Upper lobe of left lung (tissue), 6 donors: ENCODE data around the gene FRMPD4. TPM values are rescaled to one million over a fixed set of nuclear protein-coding genes. Genes with fewer than 3 reads are reported as not detected.

Source experiments
- ATAC-seq, 2 donors: fragments of 200-7000 bp; cut with Tn5 transposase; one replicate each; pipeline ENCODE4 v1.9.1; 2022; ENCODE audit warnings: mild to moderate bottlenecking in 2 of 2, moderate library complexity in 2 of 2; ENCODE audit not compliant: low FRiP score in 2 of 2
- DNase-seq, 2 donors: peaks; one replicate each; pipeline ENCODE4 v3.0.0-alpha.2; 2019 to 2020
- H3K27ac ChIP-seq, 4 donors: fragments of 200-600 bp; sonication (generic); one replicate each; pipeline ENCODE4 v1.5.1; 2016 to 2019
- H3K27me3 ChIP-seq, 4 donors: fragments of 200-600 bp; sonication (generic); one replicate each; pipeline ENCODE4 v1.5.1; 2017 to 2019
- H3K36me3 ChIP-seq, 4 donors: fragments of 200-600 bp; sonication (generic); one replicate each; pipeline ENCODE4 v1.5.1; 2016 to 2019
- H3K4me1 ChIP-seq, 4 donors: fragments of 200-600 bp; sonication (generic); one replicate each; pipeline ENCODE4 v1.5.1; 2018 to 2019
- H3K4me3 ChIP-seq, 4 donors: fragments of 200-600 bp; sonication (generic); one replicate each; pipeline ENCODE4 v1.5.1; 2017 to 2019; ENCODE audit warnings: mild to moderate bottlenecking in 2 of 4, moderate library complexity in 1 of 4
- H3K9me3 ChIP-seq, 4 donors: fragments of 200-600 bp; sonication (generic); one replicate each; pipeline ENCODE4 v1.5.1; 2018 to 2019
- CTCF ChIP-seq, 6 experiments: fragments of 450-650 bp in 4 of 6; fragments of 200-600 bp in 2 of 6; sonication (generic) in 2 of 6; IDR thresholded peaks; one replicate each; pipeline ENCODE4 v1.5.1; 2016 to 2019; ENCODE audit warnings: antibody characterized with exemption in 6 of 6
- EP300 ChIP-seq, 4 donors: sonication (generic); formaldehyde crosslinking; IDR thresholded peaks; one replicate each; pipeline ENCODE4 v1.5.1; 2017; ENCODE audit warnings: antibody characterized with exemption in 4 of 4, control low read depth in 2 of 4
- POLR2A ChIP-seq, 4 donors: fragments of 450-650 bp; IDR thresholded peaks; one replicate each; pipeline ENCODE4 v1.5.1; 2016 to 2017; ENCODE audit warnings: antibody characterized with exemption in 4 of 4, mild to moderate bottlenecking in 2 of 4
- POLR2AphosphoS5 ChIP-seq, 2 donors: sonication (generic); formaldehyde crosslinking; IDR thresholded peaks; one replicate each; pipeline ENCODE4 v1.5.1; 2017; ENCODE audit warnings: antibody characterized with exemption in 2 of 2
- WGBS, 2 donors: methylation state at CpG; one replicate each; pipeline ENCODE4 v1.1.5; 2017 to 2018; 5-methylcytosine and 5-hydroxymethylcytosine counted together
- total RNA-seq, 6 donors: library from RNA; depleted of rRNA in 4 of 6; stranded (reverse); fragments of >200 nt in 4 of 6; gene quantifications; one replicate each; pipeline versions ENCODE4 v1.1.0 to v1.2.1, GENCODE V29; 2016 to 2021
- donor health status: DM: no; HTN: no; CAD: no; lungs with moderate emphysema.
- donor health status: DM: no; HTN: yes; CAD: no; lungs with severe emphysema.

Gene FRMPD4
- total RNA-seq, 6 donors from 2014 or later = 0.03 to 0.15 (median 0.10) TPM; not detected in 2

- Histone ChIP-seq H3K36me3 (no peaks in the 10 kb centered on the region), H3K4me1 (no peaks in the 10 kb centered on the region), H3K9me3 (no peaks in the 10 kb centered on the region), H3K4me3 (no peak overlapping the region), H3K27ac (no peak overlapping the region), H3K27me3 (no peaks in the 10 kb centered on the region)
- WGBS, 2 donors = 77 to 81% methylated on average over 5 of the region's 5 CpGs
- TF ChIP-seq POLR2A (IDR thresholded peaks at IDR 0.05) = no peak
- no peak for TF ChIP-seq POLR2AphosphoS5 (IDR thresholded peaks at IDR 0.05)
- no peak for TF ChIP-seq EP300 (IDR thresholded peaks at IDR 0.05)
- TF ChIP-seq CTCF (IDR thresholded peaks at IDR 0.05) = no peak
- no peak for DNase-seq
- ATAC-seq = no peak
These were observed 96.5 kb downstream of the FRMPD4 start for GRCh38 chrX:12234534-12235329.

- TF ChIP-seq POLR2AphosphoS5 (IDR thresholded peaks at IDR 0.05) (no peak), CTCF (IDR thresholded peaks at IDR 0.05) (no peak), POLR2A (IDR thresholded peaks at IDR 0.05) (no peak), EP300 (IDR thresholded peaks at IDR 0.05) (no peak)
- ATAC-seq (no peak), DNase-seq (no peak)
- Histone ChIP-seq H3K27me3 (no peaks in the 10 kb centered on the region), H3K9me3 (no peaks in the 10 kb centered on the region), H3K27ac (no peak overlapping the region), H3K4me1 (no peaks in the 10 kb centered on the region), H3K36me3 (no peaks in the 10 kb centered on the region), H3K4me3 (no peak overlapping the region)
- WGBS, 2 donors = 67 to 69% methylated on average over 2 of the region's 2 CpGs
These were observed 97.9 kb downstream of the FRMPD4 start for GRCh38 chrX:12236156-12236555.

DNA sequence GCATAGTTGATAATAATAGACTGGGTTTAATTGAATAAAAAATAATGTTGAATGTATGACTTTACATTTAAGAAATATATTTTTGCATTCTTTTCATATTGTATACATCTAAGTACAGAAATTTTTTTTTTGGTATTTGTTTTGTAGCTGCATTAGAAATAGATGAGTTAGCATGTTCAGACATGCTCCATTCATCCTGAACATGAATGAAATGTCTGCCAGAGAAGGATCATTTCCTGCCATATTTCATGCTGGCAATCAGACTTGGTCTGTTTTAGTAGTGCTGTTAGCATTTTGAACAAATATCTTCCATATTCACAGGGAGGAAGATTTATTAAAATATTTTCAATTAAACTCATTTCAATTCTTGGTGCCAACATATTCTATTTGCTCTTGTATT lies 98.9 kb downstream of the FRMPD4 start:
- H3K4me1 ChIP-seq = no peaks in the 10 kb centered on the region
- H3K4me3 ChIP-seq = no peak overlapping the region
- H3K36me3 ChIP-seq = no peaks in the 10 kb centered on the region
- ATAC-seq (no peak), DNase-seq (no peak)
- no peaks in the 10 kb centered on the region for H3K27me3 ChIP-seq
- no peak for TF ChIP-seq CTCF (IDR thresholded peaks at IDR 0.05)
- no peak for TF ChIP-seq EP300 (IDR thresholded peaks at IDR 0.05)
- TF ChIP-seq POLR2AphosphoS5 (IDR thresholded peaks at IDR 0.05) = no peak
- no peak for TF ChIP-seq POLR2A (IDR thresholded peaks at IDR 0.05)
- H3K27ac ChIP-seq = no peak overlapping the region
- no peaks in the 10 kb centered on the region for H3K9me3 ChIP-seq

- H3K4me3 ChIP-seq = no peak overlapping the region
- no peak for DNase-seq
- ATAC-seq = no peak
- H3K27ac ChIP-seq = no peak overlapping the region
- no peaks in the 10 kb centered on the region for H3K4me1 ChIP-seq
- TF ChIP-seq POLR2A (IDR thresholded peaks at IDR 0.05) (no peak), CTCF (IDR thresholded peaks at IDR 0.05) (no peak), POLR2AphosphoS5 (IDR thresholded peaks at IDR 0.05) (no peak), EP300 (IDR thresholded peaks at IDR 0.05) (no peak)
- H3K27me3 ChIP-seq = no peaks in the 10 kb centered on the region
- H3K36me3 ChIP-seq = no peaks in the 10 kb centered on the region
- WGBS, 2 donors = 81 to 85% methylated on average over 2 of the region's 2 CpGs
- no peaks in the 10 kb centered on the region for H3K9me3 ChIP-seq
These were observed 99.5 kb downstream of the FRMPD4 start for GRCh38 chrX:12237771-12238170.
